Activated CD8-positive, alpha-beta memory T cell treated with anti-CD3 and anti-CD28 coated beads, Interleukin-2, amount 50 U/mL, for 1 hour (primary cell): ENCODE data around the gene GRB2.
"Not testable (repeated sequence)": the region's sequence is repeated elsewhere in the genome, so short reads cannot be mapped to it uniquely, and the experiment has no call there.

Source experiments
- DNase-seq: peaks from one replicate; pipeline ENCODE4 v3.0.0-alpha.2; 2020; ENCODE audit errors: extremely low read depth

Gene GRB2

GRCh38 chr17:75350706-75351105 lies 54.8 kb downstream of the GRB2 start:
- no peak for DNase-seq

DNA sequence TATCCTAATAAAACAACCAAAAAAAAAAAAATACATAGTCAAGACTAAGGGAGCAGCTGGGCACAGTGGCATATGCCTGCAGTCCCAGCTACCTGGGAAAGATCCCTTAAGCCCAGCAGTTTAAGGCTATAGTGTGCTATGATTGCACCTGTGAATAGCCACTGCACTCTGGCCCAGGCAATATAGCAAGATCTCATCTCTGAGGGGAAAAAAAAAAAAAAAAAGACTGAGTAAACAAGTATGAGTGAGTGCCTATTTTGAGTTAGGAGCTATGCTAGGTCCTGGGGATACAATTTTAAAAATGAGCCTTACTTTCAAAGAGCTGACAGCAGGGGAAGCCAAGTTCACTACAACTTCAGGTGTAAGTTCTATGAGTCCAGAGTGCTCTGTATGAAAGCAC lies 55.4 kb downstream of the GRB2 start:
- no peak for DNase-seq

DNA sequence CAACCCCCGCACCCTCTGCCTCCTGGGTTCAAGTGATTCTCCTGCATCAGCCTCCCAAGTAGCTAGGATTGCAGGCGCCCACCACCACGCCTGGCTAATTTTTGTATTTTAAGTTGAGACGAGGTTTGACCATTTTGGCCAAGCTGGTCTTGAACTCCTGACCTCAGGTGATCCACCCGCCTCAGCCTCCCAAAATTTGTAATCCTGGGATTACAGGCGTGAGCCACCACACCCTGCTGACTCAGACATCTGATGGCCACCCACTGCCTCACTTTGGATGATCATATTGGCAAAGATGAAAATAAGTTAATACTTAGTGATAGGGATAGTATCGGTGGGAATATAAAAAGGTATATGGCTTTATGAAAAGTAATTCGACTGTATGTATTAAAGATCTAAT lies 55.9 kb downstream of the GRB2 start:
- no peak for DNase-seq

DNA sequence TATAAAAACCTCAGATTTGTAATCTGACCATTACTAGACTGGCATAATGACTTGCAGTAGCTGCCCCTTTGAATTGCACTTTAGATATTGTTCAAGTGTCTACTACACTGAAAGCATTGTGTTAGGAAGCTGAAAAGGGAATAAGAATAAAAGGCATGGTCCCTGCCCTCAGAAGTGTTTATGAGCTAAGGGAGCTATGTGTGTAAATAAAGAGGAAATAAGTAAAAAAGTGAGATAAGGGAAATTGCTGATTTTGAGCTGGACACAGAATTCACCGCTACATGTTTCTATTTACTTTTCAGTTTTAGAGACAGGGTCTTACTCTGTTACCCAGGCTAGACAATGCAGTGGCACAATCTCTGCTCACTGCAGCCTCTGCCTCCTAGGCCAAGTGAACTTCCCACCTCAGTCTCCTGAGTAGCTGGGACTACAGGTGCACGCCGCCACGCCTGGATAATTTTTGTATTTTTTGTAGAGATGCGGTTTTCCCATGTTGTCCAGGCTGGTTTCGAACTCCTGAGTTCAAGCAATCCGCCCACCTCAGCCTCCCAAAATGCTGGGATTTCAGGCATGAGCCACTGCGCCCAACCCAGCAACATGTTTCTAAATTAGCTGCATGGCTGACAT lies 57.0 kb downstream of the GRB2 start:
- no peak for DNase-seq

GRCh38 chr17:75346906-75347305 lies 58.6 kb downstream of the GRB2 start:
- DNase-seq: no peak

GRCh38 chr17:75346368-75346767 lies 59.1 kb downstream of the GRB2 start:
- not testable (repeated sequence) for DNase-seq

DNA sequence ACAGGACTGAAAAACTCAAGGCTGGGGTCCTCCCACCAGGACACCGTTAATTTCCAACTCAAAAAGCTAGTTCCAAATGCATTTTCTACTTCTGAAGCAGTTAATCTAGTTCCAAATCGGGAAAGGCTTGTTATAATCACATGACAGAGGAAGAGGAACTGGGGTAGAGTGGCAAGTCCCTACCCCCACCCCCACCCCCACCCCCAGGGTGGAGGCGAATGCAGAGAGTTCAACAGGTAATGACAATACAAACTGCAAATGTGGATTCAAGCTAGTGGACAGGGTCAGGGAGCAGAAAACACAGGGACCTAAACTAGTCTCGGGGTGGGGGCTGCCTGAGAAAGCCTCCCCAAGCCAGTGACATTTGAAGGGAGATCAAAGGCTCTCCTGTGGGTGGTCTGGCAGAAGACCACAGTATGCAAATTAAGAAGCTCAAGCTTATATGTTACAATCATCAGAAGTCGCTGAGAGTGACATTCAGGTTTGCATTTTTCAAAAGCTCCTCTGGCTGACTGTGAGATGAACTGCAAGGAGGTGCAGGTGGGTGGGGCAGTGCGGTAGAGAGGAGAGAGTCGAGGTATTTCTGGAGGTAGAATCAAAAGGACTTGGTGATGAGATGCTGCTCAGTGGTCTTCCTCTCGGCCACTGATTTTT lies 59.8 kb downstream of the GRB2 start:
- peak; percentile 27 for DNase-seq

DNA sequence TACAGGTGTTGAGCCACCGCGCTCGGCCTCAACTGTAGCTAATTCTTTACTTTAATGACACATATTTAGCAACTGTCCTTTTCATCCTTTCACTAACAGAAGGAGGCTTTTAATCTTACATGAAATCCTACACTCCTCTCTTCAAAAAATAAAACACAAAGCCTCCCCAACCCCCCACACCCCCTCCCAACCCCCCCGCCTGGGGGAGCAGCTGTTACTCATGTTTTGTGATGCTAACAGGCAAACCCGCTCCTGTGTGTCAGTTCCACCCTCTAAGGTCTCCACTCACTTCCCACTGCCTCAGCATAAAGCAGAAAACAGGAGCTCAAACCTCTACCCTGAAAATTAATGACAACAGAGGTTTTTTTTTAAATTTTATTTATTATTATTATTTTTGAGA lies 60.8 kb downstream of the GRB2 start:
- DNase-seq: peak; percentile 17

DNA sequence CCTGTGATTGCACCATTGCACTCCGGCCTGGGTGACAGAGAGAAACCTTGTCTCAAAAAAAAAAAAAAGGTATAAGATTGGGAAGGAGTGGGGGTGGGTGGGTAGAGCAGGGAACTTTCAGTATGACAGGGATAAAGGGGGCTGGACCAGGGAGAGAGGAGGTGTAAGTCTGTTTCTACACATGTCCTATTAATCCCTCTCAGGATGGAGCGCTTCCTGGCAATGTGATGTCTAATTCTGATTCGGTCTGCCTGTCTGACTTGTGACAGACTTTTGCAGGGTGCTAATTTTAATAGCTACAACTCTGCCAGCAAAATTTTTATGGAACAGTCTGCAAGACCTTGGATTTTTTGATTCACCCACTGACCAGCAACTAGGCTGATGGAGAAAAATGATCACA lies 62.5 kb downstream of the GRB2 start:
- no peak for DNase-seq

GRCh38 chr17:75341784-75342486 lies 63.5 kb downstream of the GRB2 start:
- DNase-seq: no peak

DNA sequence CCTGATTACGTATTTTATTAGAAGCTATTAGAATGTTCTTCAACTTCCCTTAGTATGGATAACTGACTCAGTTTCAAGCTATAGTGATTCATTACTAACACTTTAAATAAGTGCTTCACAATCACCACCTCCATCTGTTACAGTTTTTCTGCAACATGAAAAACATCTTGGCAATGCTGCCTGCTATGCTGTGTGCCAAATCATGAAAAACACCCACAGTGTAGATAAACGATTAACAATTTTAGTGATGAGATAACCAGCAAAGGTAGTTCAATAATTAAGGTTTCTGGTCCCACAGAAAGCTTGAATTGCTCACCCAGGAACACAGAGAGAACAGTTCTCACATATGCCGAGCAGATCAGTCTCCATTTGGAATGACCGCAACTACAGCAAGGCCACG lies 64.8 kb downstream of the GRB2 start:
- DNase-seq: no peak

- no peak for DNase-seq
Observed at GRCh38 chr17:75339971-75340370, 65.5 kb downstream of the GRB2 start.

- DNase-seq: no peak
Observed at GRCh38 chr17:75338335-75338734, 67.1 kb downstream of the GRB2 start.

DNA sequence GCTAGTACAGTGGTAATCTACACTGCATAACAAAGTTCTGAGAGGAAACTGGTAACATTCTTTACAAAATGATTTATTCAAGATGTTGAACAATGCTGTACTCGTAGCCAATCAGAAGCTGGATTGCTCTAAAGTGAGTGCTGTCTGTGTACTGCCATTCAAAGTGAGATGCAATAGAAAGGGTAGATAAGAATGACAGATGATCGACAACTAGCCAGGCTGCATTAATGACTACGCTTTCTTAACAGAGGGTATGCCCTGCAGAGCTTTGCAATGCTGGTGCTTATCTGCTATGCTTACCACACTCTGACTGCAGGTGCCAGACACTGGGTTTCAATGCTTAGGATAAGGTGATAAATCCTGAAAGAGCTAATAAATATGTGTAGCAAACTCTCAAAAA lies 70.2 kb downstream of the GRB2 start:
- no peak for DNase-seq

DNA sequence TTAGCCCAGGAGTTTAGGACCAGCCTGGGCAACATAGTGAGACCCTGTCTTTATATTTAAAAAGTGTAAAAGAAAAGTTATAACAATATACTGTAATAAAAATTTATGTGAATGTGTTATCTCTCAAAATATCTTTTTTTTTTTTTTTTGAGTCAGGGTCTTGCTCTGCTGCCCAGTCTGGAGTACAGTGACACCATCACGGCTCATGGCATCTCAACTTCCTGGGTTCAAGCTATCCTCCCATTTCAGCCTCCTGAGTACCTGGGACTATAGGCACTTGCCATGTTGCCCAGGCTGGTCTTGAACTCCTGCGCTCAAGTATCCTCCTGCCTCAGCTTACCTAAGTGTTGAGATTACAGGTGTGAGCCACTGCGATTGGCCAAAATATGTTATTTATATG lies 70.8 kb downstream of the GRB2 start:
- DNase-seq: no peak

GRCh38 chr17:75331671-75332070 lies 73.8 kb downstream of the GRB2 start:
- DNase-seq: no peak

GRCh38 chr17:75327757-75328156 lies 77.7 kb downstream of the GRB2 start:
- no peak for DNase-seq

DNA sequence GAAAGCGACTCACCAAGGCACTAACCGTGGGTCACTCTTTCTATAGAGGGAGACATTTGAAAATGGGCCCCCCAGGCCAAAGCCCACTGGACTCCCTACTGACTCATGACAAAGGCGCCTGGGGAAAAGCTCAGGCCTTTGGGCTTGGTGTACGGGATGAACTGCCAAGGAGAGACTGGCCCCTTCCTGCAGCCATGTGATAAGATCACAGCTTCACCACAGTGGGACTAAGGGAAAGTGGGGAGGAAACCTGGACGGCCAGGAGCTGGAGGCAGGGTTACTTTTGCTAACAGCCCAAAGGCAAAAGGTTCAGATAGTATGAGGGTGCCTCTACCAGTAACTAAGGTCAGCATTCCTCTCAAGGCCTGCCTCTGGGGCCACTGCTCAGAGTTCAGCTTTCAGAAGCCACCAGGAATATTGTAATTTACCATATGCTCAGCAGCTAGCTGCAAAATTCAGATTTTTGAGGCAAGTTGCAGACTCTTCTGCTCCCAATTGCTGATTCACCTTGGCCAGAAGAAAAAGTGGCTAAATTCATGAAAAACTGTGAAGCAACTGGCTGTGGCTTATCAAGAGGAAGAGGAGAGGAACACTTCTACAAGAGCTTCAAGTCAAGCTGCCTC lies 79.1 kb downstream of the GRB2 start:
- DNase-seq: no peak

DNA sequence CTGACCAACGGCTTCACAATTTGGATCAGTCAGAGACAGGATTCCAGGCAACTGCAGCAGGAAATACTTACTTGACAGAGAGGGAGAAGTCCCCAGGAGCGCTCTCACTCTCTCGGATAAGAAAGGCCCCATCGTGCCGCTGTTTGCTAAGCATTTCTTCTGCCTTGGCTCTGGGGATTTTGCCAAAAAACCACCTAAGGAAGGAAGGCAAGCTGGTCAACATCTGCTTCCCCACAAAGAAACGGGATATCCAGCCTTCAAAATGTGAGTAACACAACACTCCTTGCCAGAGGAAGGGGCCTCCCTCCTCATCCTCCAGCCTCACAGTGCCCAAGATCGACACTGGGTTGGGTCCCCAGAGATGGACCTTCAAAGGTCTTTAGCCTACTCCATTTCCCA lies 79.7 kb downstream of the GRB2 start:
- DNase-seq: no peak

GRCh38 chr17:75325348-75325747 lies 80.1 kb downstream of the GRB2 start:
- no peak for DNase-seq

GRCh38 chr17:75321506-75321905 lies 84.0 kb downstream of the GRB2 start:
- no peak for DNase-seq

DNA sequence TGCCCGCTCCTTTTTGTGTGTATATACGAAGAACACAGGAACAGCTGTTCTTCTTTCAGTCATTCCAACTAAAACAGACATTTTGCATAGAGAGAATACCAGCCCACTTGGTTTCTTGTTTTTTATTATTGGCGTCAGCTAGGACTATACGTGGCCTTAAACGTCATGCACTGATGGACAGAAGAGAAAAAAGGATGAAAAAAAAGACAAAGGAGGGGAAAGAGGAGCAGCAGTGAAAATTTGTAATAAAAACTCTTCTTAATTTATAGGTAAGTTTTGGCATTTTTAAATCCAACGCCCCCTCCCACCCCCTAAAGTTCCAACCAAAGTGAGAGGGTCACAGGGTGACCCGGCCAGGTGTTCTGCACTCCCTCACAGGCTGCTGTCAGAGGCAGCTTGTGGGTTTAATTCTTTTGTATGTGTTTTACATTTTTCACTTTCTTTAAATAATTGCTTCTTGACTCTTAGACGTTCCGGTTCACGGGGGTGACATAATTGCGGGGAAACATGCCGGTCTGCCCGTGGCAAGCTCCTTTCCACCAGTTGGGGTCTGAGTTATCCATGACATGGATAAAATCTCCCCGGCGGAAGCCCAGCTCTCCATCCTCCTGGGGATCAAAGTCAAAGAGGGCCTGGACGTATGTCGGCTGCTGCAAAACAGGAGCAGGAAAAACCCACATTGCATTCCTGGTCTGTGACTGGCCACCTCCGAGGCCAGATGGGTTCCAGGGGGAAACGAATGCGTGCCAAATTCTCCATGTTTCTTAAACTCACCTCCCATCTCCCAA lies 85.4 kb downstream of the GRB2 start:
- no peak for DNase-seq
